Measurements from ENCODE around the gene NCOA5.
A peak's percentile ranks its signal among the peaks of the same experiment; 100 is the strongest.

Gene NCOA5

DNA sequence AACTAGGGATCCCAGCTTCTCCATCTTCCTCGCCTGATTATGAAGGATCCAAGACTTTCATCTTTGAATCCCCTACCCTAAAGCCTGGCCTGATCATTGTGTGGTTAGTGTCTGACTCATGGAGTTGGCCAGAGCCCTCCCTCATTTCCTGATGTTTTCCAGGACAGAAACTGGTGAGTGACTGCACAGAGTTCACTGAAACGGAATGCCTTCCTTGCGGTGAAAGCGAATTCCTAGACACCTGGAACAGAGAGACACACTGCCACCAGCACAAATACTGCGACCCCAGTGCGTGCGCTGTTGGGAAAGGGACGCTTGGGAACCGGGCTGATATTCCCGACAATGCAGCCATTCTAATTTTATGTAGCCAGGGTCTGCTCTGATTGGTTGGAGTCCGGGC lies 32.3 kb upstream of the NCOA5 start:
- H3K4me1 ChIP-seq (ENCODE audit: control insufficient read depth, low read depth, low read length): peaks cover 2% of the 10 kb centered on the region
- no peak overlapping the region for H3K27ac ChIP-seq (ENCODE audit: low read depth, low read length)
- no peak overlapping the region for H2BK15ac ChIP-seq (replicated peaks; ENCODE audit: low read depth)
- H3K18ac ChIP-seq (ENCODE audit: low read length): no peak overlapping the region
- H2AK5ac ChIP-seq (ENCODE audit: low read length): no peak overlapping the region
- H2BK120ac ChIP-seq (ENCODE audit: low read depth, low read length): no peak overlapping the region
- H3K4me2 ChIP-seq (ENCODE audit: low read length): no peak overlapping the region
- peaks cover 3% of the 10 kb centered on the region for H3K79me1 ChIP-seq (ENCODE audit: low read length)
- H3K36me3 ChIP-seq (ENCODE audit: control insufficient read depth, insufficient read depth, low read length): no peaks in the 10 kb centered on the region
- no peak for DNase-seq
- H3K79me2 ChIP-seq (ENCODE audit: control insufficient read depth, insufficient read depth, low read length): no peaks in the 10 kb centered on the region
- no peak overlapping the region for H3K56ac ChIP-seq (ENCODE audit: low read length)
- no peak overlapping the region for H3K4ac ChIP-seq (ENCODE audit: low read depth, low read length)
- WGBS (ENCODE audit: extremely low coverage, insufficient coverage, low lambda C conversion rate): no CpG with 5 or more reads among the region's 11 CpGs
- H3K9ac ChIP-seq (ENCODE audit: low read length): no peak overlapping the region
- H4K5ac ChIP-seq (ENCODE audit: low read length): no peak overlapping the region
- no peak overlapping the region for H3K4me3 ChIP-seq (ENCODE audit: low read length)
- H3K23ac ChIP-seq (ENCODE audit: low read length): no peak overlapping the region
- no peak overlapping the region for H4K8ac ChIP-seq (ENCODE audit: low read depth, low read length)
- no peak overlapping the region for H2BK5ac ChIP-seq (ENCODE audit: low read length)
- H3K27me3 ChIP-seq (ENCODE audit: insufficient read depth, low read length, poor library complexity): no peaks in the 10 kb centered on the region

DNA sequence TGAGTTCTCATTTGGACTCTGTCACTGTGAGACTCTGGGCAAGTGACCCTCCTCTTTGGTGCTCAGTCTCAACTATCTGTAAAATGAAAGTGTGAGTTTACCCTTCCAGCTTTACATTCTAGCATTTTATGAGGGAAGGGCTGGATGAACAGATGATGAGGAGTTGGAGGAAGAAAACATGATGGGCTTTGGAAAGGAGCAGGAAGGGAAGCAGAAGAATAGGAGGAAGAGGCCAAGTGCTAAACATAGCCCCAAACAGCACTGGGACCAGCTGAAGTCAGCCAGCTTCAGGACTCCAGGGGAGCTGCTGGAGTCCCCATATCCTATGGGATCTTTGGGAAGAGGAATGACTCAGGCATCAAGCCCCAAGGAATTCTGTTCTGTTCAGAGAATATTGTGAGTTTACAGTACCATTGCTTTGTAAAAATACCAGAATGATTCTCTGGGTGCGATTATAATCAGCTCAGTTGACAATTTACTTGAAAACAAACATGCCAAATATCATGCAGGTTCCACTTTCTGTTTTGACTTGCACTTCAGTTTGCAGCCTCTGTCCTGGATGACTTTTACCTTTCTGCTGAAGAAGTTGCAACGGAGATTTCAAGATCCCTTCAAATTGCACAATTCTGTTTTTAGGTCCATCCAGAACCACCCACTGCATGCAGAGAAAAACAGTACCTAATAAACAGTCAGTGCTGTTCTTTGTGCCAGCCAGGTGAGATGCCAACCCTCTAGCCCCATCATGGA lies 31.6 kb upstream of the NCOA5 start:
- Histone ChIP-seq H3K79me1 (ENCODE audit: low read length) (peaks cover 3% of the 10 kb centered on the region), H3K9ac (ENCODE audit: low read length) (no peak overlapping the region), H3K4me3 (ENCODE audit: low read length) (no peak overlapping the region), H3K4me1 (ENCODE audit: control insufficient read depth, low read depth, low read length) (peaks cover 2% of the 10 kb centered on the region), H2BK120ac (ENCODE audit: low read depth, low read length) (no peak overlapping the region), H3K79me2 (ENCODE audit: control insufficient read depth, insufficient read depth, low read length) (no peaks in the 10 kb centered on the region), H4K5ac (ENCODE audit: low read length) (no peak overlapping the region), H3K4ac (ENCODE audit: low read depth, low read length) (no peak overlapping the region), H2BK15ac (replicated peaks; ENCODE audit: low read depth) (no peak overlapping the region), H3K18ac (ENCODE audit: low read length) (no peak overlapping the region), H2AK5ac (ENCODE audit: low read length) (no peak overlapping the region), H2BK5ac (ENCODE audit: low read length) (no peak overlapping the region), H3K56ac (ENCODE audit: low read length) (no peak overlapping the region), H3K36me3 (ENCODE audit: control insufficient read depth, insufficient read depth, low read length) (no peaks in the 10 kb centered on the region), H3K27ac (ENCODE audit: low read depth, low read length) (no peak overlapping the region), H3K4me2 (ENCODE audit: low read length) (no peak overlapping the region), H3K23ac (ENCODE audit: low read length) (no peak overlapping the region), H3K27me3 (ENCODE audit: insufficient read depth, low read length, poor library complexity) (no peaks in the 10 kb centered on the region), H4K8ac (ENCODE audit: low read depth, low read length) (no peak overlapping the region)
- WGBS (ENCODE audit: extremely low coverage, insufficient coverage, low lambda C conversion rate): no CpG with 5 or more reads among the region's 2 CpGs
- no peak for DNase-seq

DNA sequence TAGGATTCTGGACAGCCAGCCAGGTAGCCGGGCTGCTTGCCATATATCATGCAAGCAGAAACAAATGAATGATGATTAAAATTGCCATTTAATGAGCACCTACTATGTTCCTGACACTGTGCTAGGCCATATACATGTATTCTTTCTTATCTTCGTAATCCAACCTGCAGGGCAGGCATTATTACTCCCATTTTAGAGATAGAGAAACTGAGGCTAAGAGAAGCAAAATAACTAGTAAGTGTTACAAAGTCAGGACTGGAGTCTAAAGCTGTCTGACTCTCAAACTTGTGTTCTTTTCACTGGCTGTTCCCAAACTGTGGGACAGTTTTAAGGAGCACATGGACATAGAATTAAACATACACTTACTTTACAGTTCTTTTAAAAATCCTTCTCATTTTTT lies 30.4 kb upstream of the NCOA5 start:
- no peak for DNase-seq
- H2BK5ac ChIP-seq (ENCODE audit: low read length): no peak overlapping the region
- H3K56ac ChIP-seq (ENCODE audit: low read length): no peak overlapping the region
- H3K27me3 ChIP-seq (ENCODE audit: insufficient read depth, low read length, poor library complexity): peaks cover 1% of the 10 kb centered on the region
- WGBS (ENCODE audit: extremely low coverage, insufficient coverage, low lambda C conversion rate): no CpG with 5 or more reads among the region's 2 CpGs
- H3K4me1 ChIP-seq (ENCODE audit: control insufficient read depth, low read depth, low read length): peaks cover 2% of the 10 kb centered on the region
- no peak overlapping the region for H3K4me3 ChIP-seq (ENCODE audit: low read length)
- H2BK15ac ChIP-seq (replicated peaks; ENCODE audit: low read depth): no peak overlapping the region
- H3K36me3 ChIP-seq (ENCODE audit: control insufficient read depth, insufficient read depth, low read length): no peaks in the 10 kb centered on the region
- no peak overlapping the region for H2BK120ac ChIP-seq (ENCODE audit: low read depth, low read length)
- H2AK5ac ChIP-seq (ENCODE audit: low read length): no peak overlapping the region
- H3K23ac ChIP-seq (ENCODE audit: low read length): no peak overlapping the region
- no peak overlapping the region for H3K4ac ChIP-seq (ENCODE audit: low read depth, low read length)
- H3K4me2 ChIP-seq (ENCODE audit: low read length): no peak overlapping the region
- no peaks in the 10 kb centered on the region for H3K79me2 ChIP-seq (ENCODE audit: control insufficient read depth, insufficient read depth, low read length)
- no peak overlapping the region for H3K27ac ChIP-seq (ENCODE audit: low read depth, low read length)
- H3K18ac ChIP-seq (ENCODE audit: low read length): no peak overlapping the region
- no peak overlapping the region for H4K8ac ChIP-seq (ENCODE audit: low read depth, low read length)
- H3K79me1 ChIP-seq (ENCODE audit: low read length): peaks cover 3% of the 10 kb centered on the region
- H4K5ac ChIP-seq (ENCODE audit: low read length): no peak overlapping the region
- no peak overlapping the region for H3K9ac ChIP-seq (ENCODE audit: low read length)

DNA sequence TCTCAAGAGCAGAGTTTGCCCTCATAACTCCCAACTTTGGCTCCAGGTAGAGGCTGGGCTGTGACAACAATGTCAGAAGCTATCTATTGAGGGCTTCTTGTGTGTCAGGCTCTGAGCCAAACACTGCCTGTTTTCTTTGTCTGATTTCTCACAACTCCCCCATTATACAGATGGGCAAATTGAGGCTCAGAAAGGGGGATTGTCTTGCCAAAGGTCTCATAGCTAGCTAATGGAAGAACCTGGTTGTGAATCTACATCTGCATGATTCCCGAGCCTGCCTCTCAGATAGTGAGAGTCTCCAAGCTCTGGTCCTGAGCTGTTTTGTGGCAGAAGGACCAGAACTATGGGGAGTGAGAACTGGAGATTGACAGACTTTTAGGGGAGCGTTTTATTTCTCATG lies 29.8 kb upstream of the NCOA5 start:
- Histone ChIP-seq H2BK120ac (ENCODE audit: low read depth, low read length) (no peak overlapping the region), H2AK5ac (ENCODE audit: low read length) (no peak overlapping the region), H3K27me3 (ENCODE audit: insufficient read depth, low read length, poor library complexity) (peaks cover 1% of the 10 kb centered on the region), H4K5ac (ENCODE audit: low read length) (no peak overlapping the region), H3K36me3 (ENCODE audit: control insufficient read depth, insufficient read depth, low read length) (no peaks in the 10 kb centered on the region), H2BK15ac (replicated peaks; ENCODE audit: low read depth) (no peak overlapping the region), H3K18ac (ENCODE audit: low read length) (no peak overlapping the region), H3K9ac (ENCODE audit: low read length) (no peak overlapping the region), H3K4me1 (ENCODE audit: control insufficient read depth, low read depth, low read length) (peaks cover 2% of the 10 kb centered on the region), H3K23ac (ENCODE audit: low read length) (no peak overlapping the region), H2BK5ac (ENCODE audit: low read length) (no peak overlapping the region), H3K27ac (ENCODE audit: low read depth, low read length) (no peak overlapping the region), H3K4me2 (ENCODE audit: low read length) (no peak overlapping the region), H4K8ac (ENCODE audit: low read depth, low read length) (no peak overlapping the region), H3K4ac (ENCODE audit: low read depth, low read length) (no peak overlapping the region), H3K79me2 (ENCODE audit: control insufficient read depth, insufficient read depth, low read length) (no peaks in the 10 kb centered on the region), H3K56ac (ENCODE audit: low read length) (no peak overlapping the region), H3K79me1 (ENCODE audit: low read length) (peaks cover 3% of the 10 kb centered on the region), H3K4me3 (ENCODE audit: low read length) (no peak overlapping the region)
- DNase-seq: no peak
- no CpG with 5 or more reads among the region's 2 CpGs for WGBS (ENCODE audit: extremely low coverage, insufficient coverage, low lambda C conversion rate)

DNA sequence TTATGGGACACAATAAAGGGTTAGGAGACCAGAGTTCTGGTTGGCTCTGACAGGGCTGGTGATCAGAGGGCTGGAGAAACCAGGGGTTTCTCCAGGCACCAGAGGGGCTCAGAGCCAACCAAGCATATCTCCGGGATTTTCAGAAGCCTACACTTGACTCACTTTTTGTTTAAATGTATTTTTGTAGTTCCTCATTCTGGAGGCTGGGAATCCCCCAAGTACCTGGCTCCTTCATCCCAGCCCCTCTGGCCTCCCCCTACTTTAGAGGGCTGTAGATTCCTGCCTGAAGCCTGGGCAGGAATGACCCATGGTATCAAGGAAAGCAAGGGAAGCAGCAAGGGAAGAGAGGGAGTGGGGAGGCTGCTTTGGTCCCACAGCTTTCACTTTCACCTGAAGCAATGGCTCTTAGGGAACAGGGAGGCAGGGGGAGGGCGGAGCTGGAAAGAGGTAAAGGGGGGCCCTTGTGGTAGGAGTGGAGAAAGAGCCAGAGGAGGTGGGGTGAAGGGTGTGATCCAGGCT lies 29.3 kb upstream of the NCOA5 start:
- H3K4ac ChIP-seq (ENCODE audit: low read depth, low read length): no peak overlapping the region
- DNase-seq: no peak
- no peak overlapping the region for H3K18ac ChIP-seq (ENCODE audit: low read length)
- WGBS (ENCODE audit: extremely low coverage, insufficient coverage, low lambda C conversion rate): no CpG with 5 or more reads among the region's 2 CpGs
- peak overlapping the region; percentile 86 for H3K9ac ChIP-seq (ENCODE audit: low read length)
- no peak overlapping the region for H2BK5ac ChIP-seq (ENCODE audit: low read length)
- H3K4me1 ChIP-seq (ENCODE audit: control insufficient read depth, low read depth, low read length): peaks cover 2% of the 10 kb centered on the region
- no peak overlapping the region for H3K23ac ChIP-seq (ENCODE audit: low read length)
- no peak overlapping the region for H2BK120ac ChIP-seq (ENCODE audit: low read depth, low read length)
- H3K27ac ChIP-seq (ENCODE audit: low read depth, low read length): no peak overlapping the region
- H3K79me1 ChIP-seq (ENCODE audit: low read length): peaks cover 3% of the 10 kb centered on the region
- H2AK5ac ChIP-seq (ENCODE audit: low read length): no peak overlapping the region
- no peaks in the 10 kb centered on the region for H3K79me2 ChIP-seq (ENCODE audit: control insufficient read depth, insufficient read depth, low read length)
- no peak overlapping the region for H2BK15ac ChIP-seq (replicated peaks; ENCODE audit: low read depth)
- H3K4me3 ChIP-seq (ENCODE audit: low read length): no peak overlapping the region
- H3K56ac ChIP-seq (ENCODE audit: low read length): peak overlapping the region; percentile 42
- peak overlapping the region; percentile 82 for H3K4me2 ChIP-seq (ENCODE audit: low read length)
- peaks cover 1% of the 10 kb centered on the region for H3K27me3 ChIP-seq (ENCODE audit: insufficient read depth, low read length, poor library complexity)
- no peak overlapping the region for H4K8ac ChIP-seq (ENCODE audit: low read depth, low read length)
- no peaks in the 10 kb centered on the region for H3K36me3 ChIP-seq (ENCODE audit: control insufficient read depth, insufficient read depth, low read length)
- no peak overlapping the region for H4K5ac ChIP-seq (ENCODE audit: low read length)
